ENCODE measurements around the gene KCNQ1. TPM values are rescaled to one million over a fixed set of nuclear protein-coding genes. Genes with fewer than 3 reads are reported as not detected.

The KCNQ1 gene
- total RNA-seq, 1 experiment from 2014 or later: 10.7 TPM

GRCh38 chr11:2523821-2524391 lies 79.1 kb downstream of the KCNQ1 start:
- Histone ChIP-seq H3K9me3 (ENCODE audit: control insufficient read depth in 1 of 2, insufficient read depth in 1 of 2, low read depth in 1 of 2, low read length in 2 of 2) (no peaks in the 10 kb centered on the region), H3K27ac (ENCODE audit: low read depth, low read length) (no peak overlapping the region), H3K27me3 (ENCODE audit: insufficient read depth, low read length) (no peaks in the 10 kb centered on the region), H3K4me3 (replicated peaks in 1 of 2; ENCODE audit: low read depth in 1 of 2, low read length in 2 of 2) (no peak overlapping the region), H3K9ac (ENCODE audit: low read length) (no peak overlapping the region), H3K36me3 (ENCODE audit: control insufficient read depth in 1 of 2, insufficient read depth in 2 of 2, low read length in 2 of 2) (no peaks in the 10 kb centered on the region), H2AFZ (ENCODE audit: low read depth, low read length, poor library complexity, severe bottlenecking) (no peak overlapping the region), H4K20me1 (ENCODE audit: insufficient read depth) (no peaks in the 10 kb centered on the region), H3K79me2 (ENCODE audit: insufficient read depth, low read length) (no peaks in the 10 kb centered on the region), H3K4me1 (ENCODE audit: control insufficient read depth in 1 of 2, insufficient read depth in 2 of 2, low read length in 2 of 2) (no peaks in the 10 kb centered on the region), H3K9me2 (ENCODE audit: insufficient read depth) (no peaks in the 10 kb centered on the region), H3K4me2 (ENCODE audit: low read length) (no peak overlapping the region)
- POLR2A ChIA-PET: no interaction called here
- no peak for DNase-seq (ENCODE audit: low read depth, low spot score)
- intact Hi-C loops (cut with micrococcal nuclease): no loop called here
- CTCF ChIA-PET: interaction anchor here (0.7 kb wide), 1 partner anchor 409 kb away, joined by 3 read pairs; no protein-coding TSS in a partner anchor
- ATAC-seq: no peak
- RAD21 ChIA-PET (ENCODE audit: low non-redundant PET in 1 of 2, low total read pairs in 2 of 2, uncharacterized antibody in 2 of 2, unreplicated experiment in 2 of 2): no interaction called here
- TF ChIP-seq EGR1 (IDR thresholded peaks at IDR 0.05; ENCODE audit: low read depth) (no peak), MAX (IDR thresholded peaks at IDR 0.05) (no peak), REST (IDR thresholded peaks at IDR 0.05; ENCODE audit: low read depth) (no peak), FOSL1 (IDR thresholded peaks at IDR 0.05; ENCODE audit: low read depth) (no peak), EZH2phosphoT487 (IDR thresholded peaks at IDR 0.05; ENCODE audit: borderline replicate concordance) (no peak), ZFX (IDR thresholded peaks at IDR 0.05) (no peak), YY1 (IDR thresholded peaks at IDR 0.05; ENCODE audit: extremely low read depth, insufficient replicate concordance, low read depth, low read length) (no peak), RAD21 (IDR thresholded peaks at IDR 0.05; ENCODE audit: low read depth) (no peak), SP1 (IDR thresholded peaks at IDR 0.05; ENCODE audit: low read depth) (no peak), ELF1 (IDR thresholded peaks at IDR 0.05; ENCODE audit: borderline replicate concordance, low read depth) (no peak), ATF3 (IDR thresholded peaks at IDR 0.05) (no peak), EZH2 (IDR thresholded peaks at IDR 0.05) (no peak), ZBTB33 (IDR thresholded peaks at IDR 0.05; ENCODE audit: extremely low read depth, insufficient replicate concordance, low read length) (no peak), CEBPB (IDR thresholded peaks at IDR 0.05; ENCODE audit: low read depth) (no peak), JUND (IDR thresholded peaks at IDR 0.05) (no peak), SRF (IDR thresholded peaks at IDR 0.05; ENCODE audit: low read depth) (no peak), POLR2AphosphoS5 (IDR thresholded peaks at IDR 0.05; ENCODE audit: low read depth, low read length) (no peak), CTCF (IDR thresholded peaks at IDR 0.05 in 2 of 3, conservative IDR thresholded peaks at IDR 0.05 in 1 of 3; ENCODE audit: borderline replicate concordance in 1 of 3, insufficient read depth in 1 of 3, low read depth in 2 of 3, low read length in 2 of 3) (no peak), POLR2A (IDR thresholded peaks at IDR 0.05; ENCODE audit: borderline replicate concordance, extremely low read depth, insufficient read depth, insufficient read length) (no peak), TCF7L2 (IDR thresholded peaks at IDR 0.05; ENCODE audit: borderline replicate concordance, extremely low read depth, insufficient read depth, insufficient read length) (no peak)
- BruUV-seq (replicated peaks): no TSS peak
